Measurements from ENCODE around the gene PKD2L2. TPM values are rescaled to one million over a fixed set of nuclear protein-coding genes. Genes with fewer than 3 reads are reported as not detected.

PKD2L2 gene
- total and polyA plus RNA-seq, 11 donors: 0.08 to 1.1 (median 0.49) TPM; not detected in 2

Other genes with a start within 250 kb of the PKD2L2 start
- gene KLHL3, start 153.4 kb upstream of the PKD2L2 start, total RNA-seq: 10 to 100 TPM; 16.9 to 77.6 (median 26.1) TPM
- gene KLHL3, start 153.4 kb upstream of the PKD2L2 start, polyA plus RNA-seq: 10 to 100 TPM in 1 of 2 donors, 1 to 10 TPM in 1; 8.3 to 54.6 TPM
- 10 to 100 TPM in 7 of 9 donors, 1 to 10 TPM in 2; 4.0 to 21.0 (median 14.2) TPM for gene HNRNPA0, start 135.1 kb upstream of the PKD2L2 start, total RNA-seq
- gene HNRNPA0, start 135.1 kb upstream of the PKD2L2 start, polyA plus RNA-seq: 10 to 100 TPM in 1 of 2 donors, 1 to 10 TPM in 1; 9.4 to 27.6 TPM
- 100 to 1,000 TPM in 2 of 9 donors, 10 to 100 TPM in 6, 1 to 10 TPM in 1; 6.2 to 374 (median 27.7) TPM for gene MYOT, start 21.6 kb upstream of the PKD2L2 start, total RNA-seq
- 100 to 1,000 TPM in 1 of 2 donors, 1 to 10 TPM in 1; 9.7 to 276 TPM for gene MYOT, start 21.6 kb upstream of the PKD2L2 start, polyA plus RNA-seq
- gene FAM13B, start 143.6 kb downstream of the PKD2L2 start, total RNA-seq: 10 to 100 TPM; 20.3 to 42.0 (median 27.2) TPM
- 10 to 100 TPM in 1 of 2 donors, 1 to 10 TPM in 1; 6.8 to 19.6 TPM for gene FAM13B, start 143.6 kb downstream of the PKD2L2 start, polyA plus RNA-seq
- not detected for gene WNT8A, start 194.6 kb downstream of the PKD2L2 start, total RNA-seq
- not detected for gene WNT8A, start 194.6 kb downstream of the PKD2L2 start, polyA plus RNA-seq
- 1 to 10 TPM in 8 of 9 donors, under 1 TPM in 1; 0.50 to 5.1 (median 3.4) TPM for gene NME5, start 250.0 kb downstream of the PKD2L2 start, total RNA-seq
- 1 to 10 TPM; 2.8 to 4.2 TPM for gene NME5, start 250.0 kb downstream of the PKD2L2 start, polyA plus RNA-seq